DND-41 (cell line): ENCODE measurements around the gene TRIM22.

Experiments used
- ATAC-seq: fragments of 200-7000 bp; cut with Tn5 transposase; 3 replicates; pipeline ENCODE4 v1.9.1; 2021; ENCODE audit warnings: low read depth; ENCODE audit not compliant: insufficient read depth
- DNase-seq: peaks from one replicate; pipeline ENCODE4 v3.0.0-alpha.2; 2020
- H2AFZ ChIP-seq: 2 replicates; pipeline ENCODE4 v1.6.0; 2012; ENCODE audit warnings: low read depth, low read length
- H3K27ac ChIP-seq: 2 replicates; pipeline ENCODE4 v1.5.1; 2012; ENCODE audit warnings: low read length, inconsistent platforms
- H3K27me3 ChIP-seq: fragments of 200-600 bp; sonication (generic); 2 replicates; pipeline ENCODE4 v1.6.0; 2012; ENCODE audit warnings: low read length, mild to moderate bottlenecking, inconsistent platforms; ENCODE audit not compliant: insufficient read depth, poor library complexity
- H3K36me3 ChIP-seq: 2 replicates; pipeline ENCODE4 v1.5.1; 2012; ENCODE audit warnings: low read length, inconsistent platforms; ENCODE audit not compliant: insufficient read depth
- H3K4me1 ChIP-seq: 2 replicates; pipeline ENCODE4 v1.5.1; 2012; ENCODE audit warnings: mild to moderate bottlenecking, low read length; ENCODE audit not compliant: insufficient read depth
- H3K4me2 ChIP-seq: 2 replicates; pipeline ENCODE4 v1.6.0; 2012; ENCODE audit warnings: mild to moderate bottlenecking, moderate library complexity, low read length, inconsistent platforms; ENCODE audit not compliant: insufficient read depth
- H3K4me3 ChIP-seq, 2 experiments: fragments of 200-600 bp in 1 of 2; shearing (Covaris generic) in 1 of 2; 2 replicates each; pipeline ENCODE4 v1.5.1; 2012 to 2016; ENCODE audit warnings: inconsistent platforms in 2 of 2, low read length in 2 of 2, mild to moderate bottlenecking in 2 of 2, low read depth in 1 of 2, moderate library complexity in 1 of 2
- H3K79me2 ChIP-seq: 2 replicates; pipeline ENCODE4 v1.6.0; 2012; ENCODE audit warnings: low read length, inconsistent platforms; ENCODE audit not compliant: insufficient read depth
- H3K9ac ChIP-seq: 2 replicates; pipeline ENCODE4 v1.6.0; 2012; ENCODE audit warnings: low read depth, mild to moderate bottlenecking, inconsistent platforms, low read length, moderate library complexity
- H3K9me3 ChIP-seq: 2 replicates; pipeline ENCODE4 v1.5.1; 2012; ENCODE audit warnings: low read length, moderate library complexity, mild to moderate bottlenecking, inconsistent platforms; ENCODE audit not compliant: insufficient read depth, severe bottlenecking
- H4K20me1 ChIP-seq: 2 replicates; pipeline ENCODE4 v1.6.0; 2012; ENCODE audit warnings: low read length; ENCODE audit not compliant: insufficient read depth
- EZH2 ChIP-seq: IDR thresholded peaks from 3 replicates; pipeline ENCODE4 v1.6.1; 2012; ENCODE audit warnings: borderline replicate concordance, low read depth, mild to moderate bottlenecking, moderate library complexity, low read length, inconsistent platforms; ENCODE audit not compliant: severe bottlenecking
- TF ChIP-seq, protein P1 (sequence below): IDR thresholded peaks from 2 replicates; pipeline ENCODE4 v1.5.1; 2012; ENCODE audit warnings: borderline replicate concordance, low read length, moderate library complexity, mild to moderate bottlenecking; ENCODE audit not compliant: poor library complexity, severe bottlenecking; ENCODE audit errors: extremely low read depth

The TRIM22 gene

DNA sequence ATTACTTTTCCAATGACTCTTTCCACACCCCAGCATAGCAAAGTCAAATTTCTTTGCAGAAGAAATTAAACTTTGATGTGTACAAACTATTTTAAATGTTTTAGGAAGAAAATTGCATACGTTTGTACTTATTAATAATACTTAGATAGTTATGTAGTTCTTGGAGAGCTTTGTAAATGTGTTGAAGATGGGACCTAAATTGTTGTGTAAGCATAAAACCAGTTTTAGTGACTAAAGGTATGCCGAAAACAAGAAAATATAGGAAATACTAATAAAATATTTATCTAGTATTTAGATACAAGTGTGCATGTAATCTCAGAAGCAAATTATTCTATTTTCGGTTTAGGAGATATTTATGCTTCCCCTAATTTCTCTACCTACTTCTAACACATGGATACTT is 60.2 kb downstream of the TRIM22 start:
- no peak for DNase-seq
- no peaks in the 10 kb centered on the region for H3K79me2 ChIP-seq
- no peaks in the 10 kb centered on the region for H3K9me3 ChIP-seq
- H3K27me3 ChIP-seq = peaks cover 16% of the 10 kb centered on the region
- H2AFZ ChIP-seq = no peak overlapping the region
- no peaks in the 10 kb centered on the region for H3K36me3 ChIP-seq
- no peak overlapping the region for H3K27ac ChIP-seq
- H3K4me3 ChIP-seq = no peak overlapping the region
- no peak for TF ChIP-seq EZH2
- TF ChIP-seq, protein P1, sequence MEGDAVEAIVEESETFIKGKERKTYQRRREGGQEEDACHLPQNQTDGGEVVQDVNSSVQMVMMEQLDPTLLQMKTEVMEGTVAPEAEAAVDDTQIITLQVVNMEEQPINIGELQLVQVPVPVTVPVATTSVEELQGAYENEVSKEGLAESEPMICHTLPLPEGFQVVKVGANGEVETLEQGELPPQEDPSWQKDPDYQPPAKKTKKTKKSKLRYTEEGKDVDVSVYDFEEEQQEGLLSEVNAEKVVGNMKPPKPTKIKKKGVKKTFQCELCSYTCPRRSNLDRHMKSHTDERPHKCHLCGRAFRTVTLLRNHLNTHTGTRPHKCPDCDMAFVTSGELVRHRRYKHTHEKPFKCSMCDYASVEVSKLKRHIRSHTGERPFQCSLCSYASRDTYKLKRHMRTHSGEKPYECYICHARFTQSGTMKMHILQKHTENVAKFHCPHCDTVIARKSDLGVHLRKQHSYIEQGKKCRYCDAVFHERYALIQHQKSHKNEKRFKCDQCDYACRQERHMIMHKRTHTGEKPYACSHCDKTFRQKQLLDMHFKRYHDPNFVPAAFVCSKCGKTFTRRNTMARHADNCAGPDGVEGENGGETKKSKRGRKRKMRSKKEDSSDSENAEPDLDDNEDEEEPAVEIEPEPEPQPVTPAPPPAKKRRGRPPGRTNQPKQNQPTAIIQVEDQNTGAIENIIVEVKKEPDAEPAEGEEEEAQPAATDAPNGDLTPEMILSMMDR = no peak
- H3K4me1 ChIP-seq = no peaks in the 10 kb centered on the region
- H4K20me1 ChIP-seq = no peaks in the 10 kb centered on the region
- no peak overlapping the region for H3K4me2 ChIP-seq
- no peak for ATAC-seq
- H3K9ac ChIP-seq = no peak overlapping the region

DNA sequence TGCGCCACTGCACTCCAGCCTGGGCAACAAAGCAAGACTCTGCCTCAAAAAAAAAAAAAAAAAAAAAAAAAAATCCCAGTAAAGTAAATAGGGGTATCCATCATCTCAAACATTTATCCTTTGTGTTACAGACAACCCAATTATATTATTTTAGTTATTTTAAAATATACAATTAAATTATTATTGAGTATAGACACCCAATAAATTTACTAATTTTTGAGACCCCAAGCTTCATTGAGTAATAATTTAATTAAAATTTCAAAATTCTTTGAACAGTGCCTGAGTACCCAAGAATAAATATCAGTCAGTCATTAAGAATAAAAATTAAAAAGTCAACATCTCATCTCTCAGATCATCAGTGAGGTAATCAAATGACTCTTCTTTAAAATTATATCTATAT is 64.4 kb downstream of the TRIM22 start, which contains the start of gene OR52N4:
Gene OR52N4 (plus strand): TSS at position 301 of the 400 bp plus-strand sequence. CDS start 498 bp downstream, outside the sequence.
- Histone ChIP-seq H2AFZ (no peak within 1 kb of the TSS), H3K9me3 (no peaks in the 10 kb centered on the region), H3K4me1 (no peaks in the 10 kb centered on the region), H3K4me2 (no peak within 1 kb of the TSS), H3K79me2 (no peaks in the 10 kb centered on the region), H4K20me1 (no peaks in the 10 kb centered on the region), H3K36me3 (no peaks in the 10 kb centered on the region), H3K27ac (no peak within 1 kb of the TSS), H3K4me3 (no peak within 1 kb of the TSS), H3K27me3 (peaks cover 20% of the 10 kb centered on the region), H3K9ac (no peak within 1 kb of the TSS)
- no peak for ATAC-seq
- DNase-seq = no peak
- TF ChIP-seq, protein P1 = no peak
- no peak for TF ChIP-seq EZH2
